OCI-LY3 (cell line): ENCODE measurements around the gene ALPK1.

ENCODE experiments used
- EZH2phosphoT487 ChIP-seq: fragments of 200-600 bp; shearing (Covaris generic); IDR thresholded peaks from 2 replicates; pipeline ENCODE4 v1.6.1; 2018; ENCODE audit warnings: antibody characterized with exemption, mixed run types, low read depth
- TF ChIP-seq, protein P1 (sequence below): fragments of 200-600, 300-600 bp; sonication (generic); IDR thresholded peaks from 2 replicates; pipeline ENCODE4 v1.5.1; 2014; ENCODE audit warnings: antibody characterized with exemption, low read length, low read depth

DNA sequence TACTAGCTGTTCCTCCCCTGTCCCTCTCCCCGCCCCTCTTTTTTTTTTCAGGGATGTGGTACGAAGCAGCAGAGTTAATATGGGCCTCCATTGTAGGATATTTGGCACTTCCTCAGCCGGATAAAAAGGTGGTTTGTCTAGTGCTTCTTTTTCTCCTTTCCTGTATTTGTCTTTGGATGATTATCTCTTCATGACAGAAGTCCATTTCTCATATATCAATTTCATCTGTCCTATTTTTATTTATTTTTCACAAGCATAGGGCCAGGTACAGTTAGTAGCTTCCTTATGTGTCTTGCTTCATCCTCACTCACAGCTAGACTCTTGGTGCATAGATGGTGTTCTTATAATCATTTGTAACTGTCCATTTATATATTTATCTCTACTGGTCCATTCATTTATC lies 129.2 kb downstream of the ALPK1 start:
- TF ChIP-seq, protein P1, sequence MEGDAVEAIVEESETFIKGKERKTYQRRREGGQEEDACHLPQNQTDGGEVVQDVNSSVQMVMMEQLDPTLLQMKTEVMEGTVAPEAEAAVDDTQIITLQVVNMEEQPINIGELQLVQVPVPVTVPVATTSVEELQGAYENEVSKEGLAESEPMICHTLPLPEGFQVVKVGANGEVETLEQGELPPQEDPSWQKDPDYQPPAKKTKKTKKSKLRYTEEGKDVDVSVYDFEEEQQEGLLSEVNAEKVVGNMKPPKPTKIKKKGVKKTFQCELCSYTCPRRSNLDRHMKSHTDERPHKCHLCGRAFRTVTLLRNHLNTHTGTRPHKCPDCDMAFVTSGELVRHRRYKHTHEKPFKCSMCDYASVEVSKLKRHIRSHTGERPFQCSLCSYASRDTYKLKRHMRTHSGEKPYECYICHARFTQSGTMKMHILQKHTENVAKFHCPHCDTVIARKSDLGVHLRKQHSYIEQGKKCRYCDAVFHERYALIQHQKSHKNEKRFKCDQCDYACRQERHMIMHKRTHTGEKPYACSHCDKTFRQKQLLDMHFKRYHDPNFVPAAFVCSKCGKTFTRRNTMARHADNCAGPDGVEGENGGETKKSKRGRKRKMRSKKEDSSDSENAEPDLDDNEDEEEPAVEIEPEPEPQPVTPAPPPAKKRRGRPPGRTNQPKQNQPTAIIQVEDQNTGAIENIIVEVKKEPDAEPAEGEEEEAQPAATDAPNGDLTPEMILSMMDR = no peak
- no peak for TF ChIP-seq EZH2phosphoT487
